ENCODE measurements around the gene STMN3. TPM values are rescaled to one million over a fixed set of nuclear protein-coding genes. Genes with fewer than 3 reads are reported as not detected.

STMN3 gene
- total RNA-seq, 1 experiment from 2014 or later = 65.6 TPM

DNA sequence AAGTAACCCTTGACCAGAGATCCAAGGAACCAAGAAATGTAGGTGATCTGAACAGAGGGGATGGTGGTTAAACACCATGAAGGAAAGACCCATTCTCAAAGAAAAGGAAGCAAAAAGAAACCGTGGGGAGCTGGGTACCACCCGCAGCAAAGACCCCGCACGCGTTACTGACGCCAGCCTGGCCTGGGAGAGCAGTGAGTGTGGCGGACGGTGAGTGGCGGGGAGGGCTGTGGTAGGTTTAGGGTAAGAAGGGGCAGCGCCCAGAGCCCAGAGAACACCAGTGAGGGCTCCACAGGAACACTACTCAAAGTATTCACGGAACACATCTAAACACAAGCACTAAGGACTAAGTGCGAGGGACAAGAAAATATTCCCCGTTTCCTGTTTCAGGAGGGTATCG is 30.5 kb downstream of the STMN3 start (continued):
- TF ChIP-seq, protein P1, sequence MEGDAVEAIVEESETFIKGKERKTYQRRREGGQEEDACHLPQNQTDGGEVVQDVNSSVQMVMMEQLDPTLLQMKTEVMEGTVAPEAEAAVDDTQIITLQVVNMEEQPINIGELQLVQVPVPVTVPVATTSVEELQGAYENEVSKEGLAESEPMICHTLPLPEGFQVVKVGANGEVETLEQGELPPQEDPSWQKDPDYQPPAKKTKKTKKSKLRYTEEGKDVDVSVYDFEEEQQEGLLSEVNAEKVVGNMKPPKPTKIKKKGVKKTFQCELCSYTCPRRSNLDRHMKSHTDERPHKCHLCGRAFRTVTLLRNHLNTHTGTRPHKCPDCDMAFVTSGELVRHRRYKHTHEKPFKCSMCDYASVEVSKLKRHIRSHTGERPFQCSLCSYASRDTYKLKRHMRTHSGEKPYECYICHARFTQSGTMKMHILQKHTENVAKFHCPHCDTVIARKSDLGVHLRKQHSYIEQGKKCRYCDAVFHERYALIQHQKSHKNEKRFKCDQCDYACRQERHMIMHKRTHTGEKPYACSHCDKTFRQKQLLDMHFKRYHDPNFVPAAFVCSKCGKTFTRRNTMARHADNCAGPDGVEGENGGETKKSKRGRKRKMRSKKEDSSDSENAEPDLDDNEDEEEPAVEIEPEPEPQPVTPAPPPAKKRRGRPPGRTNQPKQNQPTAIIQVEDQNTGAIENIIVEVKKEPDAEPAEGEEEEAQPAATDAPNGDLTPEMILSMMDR (IDR thresholded peaks at IDR 0.05) = no peak
- TF ChIP-seq, protein P2, sequence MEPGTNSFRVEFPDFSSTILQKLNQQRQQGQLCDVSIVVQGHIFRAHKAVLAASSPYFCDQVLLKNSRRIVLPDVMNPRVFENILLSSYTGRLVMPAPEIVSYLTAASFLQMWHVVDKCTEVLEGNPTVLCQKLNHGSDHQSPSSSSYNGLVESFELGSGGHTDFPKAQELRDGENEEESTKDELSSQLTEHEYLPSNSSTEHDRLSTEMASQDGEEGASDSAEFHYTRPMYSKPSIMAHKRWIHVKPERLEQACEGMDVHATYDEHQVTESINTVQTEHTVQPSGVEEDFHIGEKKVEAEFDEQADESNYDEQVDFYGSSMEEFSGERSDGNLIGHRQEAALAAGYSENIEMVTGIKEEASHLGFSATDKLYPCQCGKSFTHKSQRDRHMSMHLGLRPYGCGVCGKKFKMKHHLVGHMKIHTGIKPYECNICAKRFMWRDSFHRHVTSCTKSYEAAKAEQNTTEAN (CRISPR knock-in tag; IDR thresholded peaks at IDR 0.05) = no peak
- no peak for TF ChIP-seq RELA (CRISPR knock-in tag; IDR thresholded peaks at IDR 0.05; ENCODE audit: borderline replicate concordance)
- TF ChIP-seq NR2C2 (CRISPR knock-in tag; IDR thresholded peaks at IDR 0.05) = no peak
- no peak for TF ChIP-seq ZNF396 (CRISPR knock-in tag; IDR thresholded peaks at IDR 0.05; ENCODE audit: borderline replicate concordance)
- TF ChIP-seq, protein P3, sequence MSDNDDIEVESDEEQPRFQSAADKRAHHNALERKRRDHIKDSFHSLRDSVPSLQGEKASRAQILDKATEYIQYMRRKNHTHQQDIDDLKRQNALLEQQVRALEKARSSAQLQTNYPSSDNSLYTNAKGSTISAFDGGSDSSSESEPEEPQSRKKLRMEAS (CRISPR knock-in tag; IDR thresholded peaks at IDR 0.05) = no peak
- TF ChIP-seq MYBL2 (CRISPR knock-in tag; IDR thresholded peaks at IDR 0.05) = no peak
- TF ChIP-seq, protein P4, sequence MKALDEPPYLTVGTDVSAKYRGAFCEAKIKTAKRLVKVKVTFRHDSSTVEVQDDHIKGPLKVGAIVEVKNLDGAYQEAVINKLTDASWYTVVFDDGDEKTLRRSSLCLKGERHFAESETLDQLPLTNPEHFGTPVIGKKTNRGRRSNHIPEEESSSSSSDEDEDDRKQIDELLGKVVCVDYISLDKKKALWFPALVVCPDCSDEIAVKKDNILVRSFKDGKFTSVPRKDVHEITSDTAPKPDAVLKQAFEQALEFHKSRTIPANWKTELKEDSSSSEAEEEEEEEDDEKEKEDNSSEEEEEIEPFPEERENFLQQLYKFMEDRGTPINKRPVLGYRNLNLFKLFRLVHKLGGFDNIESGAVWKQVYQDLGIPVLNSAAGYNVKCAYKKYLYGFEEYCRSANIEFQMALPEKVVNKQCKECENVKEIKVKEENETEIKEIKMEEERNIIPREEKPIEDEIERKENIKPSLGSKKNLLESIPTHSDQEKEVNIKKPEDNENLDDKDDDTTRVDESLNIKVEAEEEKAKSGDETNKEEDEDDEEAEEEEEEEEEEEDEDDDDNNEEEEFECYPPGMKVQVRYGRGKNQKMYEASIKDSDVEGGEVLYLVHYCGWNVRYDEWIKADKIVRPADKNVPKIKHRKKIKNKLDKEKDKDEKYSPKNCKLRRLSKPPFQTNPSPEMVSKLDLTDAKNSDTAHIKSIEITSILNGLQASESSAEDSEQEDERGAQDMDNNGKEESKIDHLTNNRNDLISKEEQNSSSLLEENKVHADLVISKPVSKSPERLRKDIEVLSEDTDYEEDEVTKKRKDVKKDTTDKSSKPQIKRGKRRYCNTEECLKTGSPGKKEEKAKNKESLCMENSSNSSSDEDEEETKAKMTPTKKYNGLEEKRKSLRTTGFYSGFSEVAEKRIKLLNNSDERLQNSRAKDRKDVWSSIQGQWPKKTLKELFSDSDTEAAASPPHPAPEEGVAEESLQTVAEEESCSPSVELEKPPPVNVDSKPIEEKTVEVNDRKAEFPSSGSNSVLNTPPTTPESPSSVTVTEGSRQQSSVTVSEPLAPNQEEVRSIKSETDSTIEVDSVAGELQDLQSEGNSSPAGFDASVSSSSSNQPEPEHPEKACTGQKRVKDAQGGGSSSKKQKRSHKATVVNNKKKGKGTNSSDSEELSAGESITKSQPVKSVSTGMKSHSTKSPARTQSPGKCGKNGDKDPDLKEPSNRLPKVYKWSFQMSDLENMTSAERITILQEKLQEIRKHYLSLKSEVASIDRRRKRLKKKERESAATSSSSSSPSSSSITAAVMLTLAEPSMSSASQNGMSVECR (CRISPR knock-in tag; IDR thresholded peaks at IDR 0.05; ENCODE audit: borderline replicate concordance) = no peak

DNA sequence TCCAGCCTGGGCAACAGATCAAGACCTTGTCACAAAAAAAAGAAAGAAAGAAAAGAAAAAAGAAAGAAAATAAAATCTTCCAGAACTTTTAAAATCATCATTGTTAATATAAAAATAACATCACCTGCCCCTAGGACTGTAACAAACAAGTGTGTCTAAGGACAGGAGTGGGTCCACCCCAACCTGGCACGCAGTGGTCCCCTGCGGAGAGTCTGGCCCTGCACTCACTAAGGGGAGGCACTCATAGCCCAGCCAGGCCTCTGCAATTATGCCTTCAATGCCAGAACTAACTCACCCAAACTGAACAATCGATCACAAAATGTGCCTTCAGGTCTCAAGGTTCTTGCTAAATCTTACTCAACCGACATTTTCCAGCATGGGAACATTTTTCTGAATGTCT is 31.1 kb downstream of the STMN3 start:
- Mint-ChIP-seq H3K36me3 (peaks cover 15% of the 10 kb centered on the region), H3K27me3 (ENCODE audit: low read depth) (no peaks in the 10 kb centered on the region), H3K27ac (0 out of 2 replicates have a peak overlapping the region, but pooled peaks have one; percentile 66), H3K4me1 (peaks cover 15% of the 10 kb centered on the region), H3K9me3 (no peaks in the 10 kb centered on the region), H3K4me3 (no peak overlapping the region)
- ATAC-seq (no peak), DNase-seq (ENCODE audit: low spot score) (no peak)
- POLR2A ChIA-PET = no interaction called here
- CTCF ChIA-PET = interaction anchor here (1.8 kb wide), 1 partner anchor 11 kb away, joined by 5 read pairs; no protein-coding TSS in a partner anchor
- TF ChIP-seq, protein P5, sequence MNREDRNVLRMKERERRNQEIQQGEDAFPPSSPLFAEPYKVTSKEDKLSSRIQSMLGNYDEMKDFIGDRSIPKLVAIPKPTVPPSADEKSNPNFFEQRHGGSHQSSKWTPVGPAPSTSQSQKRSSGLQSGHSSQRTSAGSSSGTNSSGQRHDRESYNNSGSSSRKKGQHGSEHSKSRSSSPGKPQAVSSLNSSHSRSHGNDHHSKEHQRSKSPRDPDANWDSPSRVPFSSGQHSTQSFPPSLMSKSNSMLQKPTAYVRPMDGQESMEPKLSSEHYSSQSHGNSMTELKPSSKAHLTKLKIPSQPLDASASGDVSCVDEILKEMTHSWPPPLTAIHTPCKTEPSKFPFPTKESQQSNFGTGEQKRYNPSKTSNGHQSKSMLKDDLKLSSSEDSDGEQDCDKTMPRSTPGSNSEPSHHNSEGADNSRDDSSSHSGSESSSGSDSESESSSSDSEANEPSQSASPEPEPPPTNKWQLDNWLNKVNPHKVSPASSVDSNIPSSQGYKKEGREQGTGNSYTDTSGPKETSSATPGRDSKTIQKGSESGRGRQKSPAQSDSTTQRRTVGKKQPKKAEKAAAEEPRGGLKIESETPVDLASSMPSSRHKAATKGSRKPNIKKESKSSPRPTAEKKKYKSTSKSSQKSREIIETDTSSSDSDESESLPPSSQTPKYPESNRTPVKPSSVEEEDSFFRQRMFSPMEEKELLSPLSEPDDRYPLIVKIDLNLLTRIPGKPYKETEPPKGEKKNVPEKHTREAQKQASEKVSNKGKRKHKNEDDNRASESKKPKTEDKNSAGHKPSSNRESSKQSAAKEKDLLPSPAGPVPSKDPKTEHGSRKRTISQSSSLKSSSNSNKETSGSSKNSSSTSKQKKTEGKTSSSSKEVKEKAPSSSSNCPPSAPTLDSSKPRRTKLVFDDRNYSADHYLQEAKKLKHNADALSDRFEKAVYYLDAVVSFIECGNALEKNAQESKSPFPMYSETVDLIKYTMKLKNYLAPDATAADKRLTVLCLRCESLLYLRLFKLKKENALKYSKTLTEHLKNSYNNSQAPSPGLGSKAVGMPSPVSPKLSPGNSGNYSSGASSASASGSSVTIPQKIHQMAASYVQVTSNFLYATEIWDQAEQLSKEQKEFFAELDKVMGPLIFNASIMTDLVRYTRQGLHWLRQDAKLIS (CRISPR knock-in tag; IDR thresholded peaks at IDR 0.05; ENCODE audit: borderline replicate concordance) = no peak
- no peak for TF ChIP-seq CREB1 (CRISPR knock-in tag; IDR thresholded peaks at IDR 0.05)
- TF ChIP-seq TP53 (CRISPR knock-in tag; IDR thresholded peaks at IDR 0.05) = no peak
- TF ChIP-seq RELA (CRISPR knock-in tag; IDR thresholded peaks at IDR 0.05; ENCODE audit: borderline replicate concordance) = no peak
- TF ChIP-seq, protein P1 (IDR thresholded peaks at IDR 0.05) = no peak
- no peak for TF ChIP-seq FOXJ3 (CRISPR knock-in tag; IDR thresholded peaks at IDR 0.05; ENCODE audit: borderline replicate concordance)
- TF ChIP-seq, protein P6, sequence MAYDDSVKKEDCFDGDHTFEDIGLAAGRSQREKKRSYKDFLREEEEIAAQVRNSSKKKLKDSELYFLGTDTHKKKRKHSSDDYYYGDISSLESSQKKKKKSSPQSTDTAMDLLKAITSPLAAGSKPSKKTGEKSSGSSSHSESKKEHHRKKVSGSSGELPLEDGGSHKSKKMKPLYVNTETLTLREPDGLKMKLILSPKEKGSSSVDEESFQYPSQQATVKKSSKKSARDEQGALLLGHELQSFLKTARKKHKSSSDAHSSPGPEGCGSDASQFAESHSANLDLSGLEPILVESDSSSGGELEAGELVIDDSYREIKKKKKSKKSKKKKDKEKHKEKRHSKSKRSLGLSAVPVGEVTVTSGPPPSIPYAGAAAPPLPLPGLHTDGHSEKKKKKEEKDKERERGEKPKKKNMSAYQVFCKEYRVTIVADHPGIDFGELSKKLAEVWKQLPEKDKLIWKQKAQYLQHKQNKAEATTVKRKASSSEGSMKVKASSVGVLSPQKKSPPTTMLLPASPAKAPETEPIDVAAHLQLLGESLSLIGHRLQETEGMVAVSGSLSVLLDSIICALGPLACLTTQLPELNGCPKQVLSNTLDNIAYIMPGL (CRISPR knock-in tag; IDR thresholded peaks at IDR 0.05) = no peak
- no peak for TF ChIP-seq CREM (CRISPR knock-in tag; IDR thresholded peaks at IDR 0.05)
- TF ChIP-seq TEAD4 (CRISPR knock-in tag; IDR thresholded peaks at IDR 0.05) = no peak
- TF ChIP-seq GTF2I (CRISPR knock-in tag; conservative IDR thresholded peaks at IDR 0.05) = no peak
- TF ChIP-seq, protein P7, sequence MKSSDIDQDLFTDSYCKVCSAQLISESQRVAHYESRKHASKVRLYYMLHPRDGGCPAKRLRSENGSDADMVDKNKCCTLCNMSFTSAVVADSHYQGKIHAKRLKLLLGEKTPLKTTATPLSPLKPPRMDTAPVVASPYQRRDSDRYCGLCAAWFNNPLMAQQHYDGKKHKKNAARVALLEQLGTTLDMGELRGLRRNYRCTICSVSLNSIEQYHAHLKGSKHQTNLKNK (CRISPR knock-in tag; IDR thresholded peaks at IDR 0.05) = no peak

Data from WTC11 (cell line).